Small intestine (tissue), 7 donors: ENCODE measurements around the gene CCDC93. TPM values are rescaled to one million over a fixed set of nuclear protein-coding genes. Genes with fewer than 3 reads are reported as not detected.

Source experiments
- DNase-seq, 2 donors: peaks; one replicate each; pipeline versions ENCODE4 v3.0.0 to v3.0.0-alpha.2; 2013
- FAIRE-seq: peaks from 2 replicates; lab custom pipeline; 2012; peaks lifted over from hg19 to GRCh38; lab: Jason Lieb, UNC
- H3K27ac ChIP-seq, 3 donors: one replicate each; pipeline ENCODE4 v1.5.1; 2013; ENCODE audit warnings: low read length in 2 of 3, mild to moderate bottlenecking in 2 of 3, control low read depth in 1 of 3, inconsistent platforms in 1 of 3, low read depth in 1 of 3, moderate library complexity in 1 of 3
- H3K27me3 ChIP-seq, 3 donors: one replicate each; pipeline ENCODE4 v1.6.1; 2013; ENCODE audit warnings: low read length in 3 of 3, inconsistent platforms in 1 of 3; ENCODE audit not compliant: control insufficient read depth in 3 of 3, insufficient read depth in 3 of 3
- H3K36me3 ChIP-seq, 3 donors: one replicate each; pipeline ENCODE4 v1.6.1; 2013; ENCODE audit warnings: low read length in 3 of 3, inconsistent platforms in 1 of 3, low read depth in 1 of 3, mild to moderate bottlenecking in 1 of 3, moderate library complexity in 1 of 3; ENCODE audit not compliant: control insufficient read depth in 3 of 3, insufficient read depth in 2 of 3
- H3K4me1 ChIP-seq, 3 donors: one replicate each; pipeline ENCODE4 v1.6.1; 2013; ENCODE audit warnings: low read length in 2 of 3, inconsistent platforms in 1 of 3, low read depth in 1 of 3, mild to moderate bottlenecking in 1 of 3, moderate library complexity in 1 of 3; ENCODE audit not compliant: control insufficient read depth in 3 of 3, insufficient read depth in 2 of 3
- H3K4me3 ChIP-seq, 3 donors: one replicate each; pipeline ENCODE4 v1.5.1; 2013; ENCODE audit warnings: low read length in 3 of 3, control low read depth in 1 of 3, inconsistent platforms in 1 of 3, low read depth in 1 of 3, mild to moderate bottlenecking in 1 of 3, moderate library complexity in 1 of 3
- H3K9me3 ChIP-seq, 2 donors: one replicate each; pipeline ENCODE4 v1.6.1; 2013; ENCODE audit warnings: low read depth in 1 of 2, low read length in 1 of 2; ENCODE audit not compliant: control insufficient read depth in 2 of 2, insufficient read depth in 1 of 2
- WGBS, 3 donors: extraction: QIAGEN DNeasy Blood & Tissue Kit; methylation state at CpG; one replicate each; pipeline ENCODE4 v1.1.7; 2013; 5-methylcytosine and 5-hydroxymethylcytosine counted together
- polyA plus RNA-seq, 4 donors: library from polyadenylated mRNA; stranded (reverse) in 3 of 4; unstranded in 1 of 4; fragments of 200-250 nt in 3 of 4; fragments of 120-200 nt in 1 of 4; gene quantifications; one replicate each; pipeline versions ENCODE4 v1.2.1 to v1.2.3, GENCODE V29; 2013
- donor health status: healthy with polysubstance abuse.
- donor health status: control.
- donor health status: control.
- donor health status: Bipolar disorder and iron deficiency.
- donor health status: healthy.

Gene CCDC93
- polyA plus RNA-seq, 4 donors, result 7.2 to 44.0 (median 12.0) TPM

DNA sequence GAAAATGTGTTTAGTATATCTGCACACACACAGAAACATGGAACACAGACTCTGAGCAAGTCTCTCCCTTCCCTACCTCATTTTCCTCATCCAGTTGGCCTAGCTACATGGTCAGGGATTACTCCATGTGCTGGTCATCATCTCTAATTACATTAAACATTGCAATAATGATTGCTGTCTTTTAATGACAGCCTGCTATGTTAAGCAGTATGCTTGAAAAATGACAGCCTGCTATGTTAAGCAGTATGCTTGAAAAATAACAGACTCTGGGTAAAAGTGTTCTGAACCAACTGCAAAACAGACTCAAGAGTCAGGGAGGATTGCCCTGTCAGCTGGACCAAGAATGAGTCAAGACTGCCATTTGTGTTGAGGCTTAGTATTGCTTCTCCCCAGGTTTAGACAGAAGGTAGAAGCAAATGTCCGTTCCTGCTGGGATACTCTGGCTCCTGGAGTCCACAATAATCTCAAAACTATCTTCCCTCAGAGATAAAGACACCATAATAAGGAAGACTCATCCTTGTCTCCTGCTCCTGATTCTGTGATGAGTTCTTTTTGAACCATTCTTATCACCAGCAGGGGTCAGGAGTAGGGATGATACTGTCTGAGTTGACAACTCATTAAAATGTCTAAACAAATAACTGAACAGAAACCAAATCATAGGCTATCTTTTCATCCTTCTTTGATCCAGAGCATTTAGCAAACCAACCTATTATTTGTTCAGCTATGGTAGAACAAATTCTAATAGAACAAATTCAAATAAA is 57.7 kb downstream of the CCDC93 start:
- DNase-seq (no peak), FAIRE-seq (no peak)
- no peak overlapping the region for H3K4me3 ChIP-seq
- H3K27me3 ChIP-seq, result no peaks in the 10 kb centered on the region
- no peaks in the 10 kb centered on the region for H3K9me3 ChIP-seq
- WGBS, 3 donors, result 70 to 95% (median 85%) methylated on average over 1 of the region's 1 CpG
- peaks cover 0 to 9% (median 0%) of the 10 kb centered on the region in 3 donors for H3K4me1 ChIP-seq
- peaks cover 7 to 30% (median 24%) of the 10 kb centered on the region in 3 donors for H3K36me3 ChIP-seq
- no peak overlapping the region for H3K27ac ChIP-seq

DNA sequence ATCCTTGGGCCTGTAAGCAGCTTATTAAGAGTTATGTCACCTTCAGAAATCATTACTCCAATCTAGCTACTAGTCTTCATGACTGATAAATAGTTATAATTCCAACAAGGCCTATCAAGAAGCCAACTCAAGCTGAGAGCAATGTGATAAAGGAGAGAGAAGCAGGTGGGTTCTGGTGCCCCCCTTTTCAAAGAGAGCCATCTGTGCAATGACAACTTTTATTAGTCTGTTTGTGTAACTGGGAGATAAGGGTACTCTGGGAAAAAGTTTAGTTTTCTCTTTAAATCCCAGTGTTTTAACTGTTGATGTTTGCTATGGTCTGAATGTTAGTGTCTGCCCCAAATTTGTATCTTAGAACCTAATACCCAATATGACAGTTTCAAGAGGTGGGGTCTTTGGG is 60.6 kb downstream of the CCDC93 start:
- no peak for FAIRE-seq
- no peaks in the 10 kb centered on the region for H3K9me3 ChIP-seq
- DNase-seq, result no peak
- H3K4me1 ChIP-seq, result no peaks in the 10 kb centered on the region
- H3K27ac ChIP-seq, result no peak overlapping the region
- no peaks in the 10 kb centered on the region for H3K27me3 ChIP-seq
- peaks cover 7 to 37% (median 24%) of the 10 kb centered on the region in 3 donors for H3K36me3 ChIP-seq
- H3K4me3 ChIP-seq, result no peak overlapping the region

GRCh38 chr2:117952701-117953100 is 61.2 kb downstream of the CCDC93 start:
- H3K9me3 ChIP-seq, result no peaks in the 10 kb centered on the region
- H3K36me3 ChIP-seq, result peaks cover 7 to 35% (median 28%) of the 10 kb centered on the region in 3 donors
- FAIRE-seq (no peak), DNase-seq (no peak)
- no peaks in the 10 kb centered on the region for H3K4me1 ChIP-seq
- no peak overlapping the region for H3K4me3 ChIP-seq
- H3K27ac ChIP-seq, result no peak overlapping the region
- no peaks in the 10 kb centered on the region for H3K27me3 ChIP-seq

DNA sequence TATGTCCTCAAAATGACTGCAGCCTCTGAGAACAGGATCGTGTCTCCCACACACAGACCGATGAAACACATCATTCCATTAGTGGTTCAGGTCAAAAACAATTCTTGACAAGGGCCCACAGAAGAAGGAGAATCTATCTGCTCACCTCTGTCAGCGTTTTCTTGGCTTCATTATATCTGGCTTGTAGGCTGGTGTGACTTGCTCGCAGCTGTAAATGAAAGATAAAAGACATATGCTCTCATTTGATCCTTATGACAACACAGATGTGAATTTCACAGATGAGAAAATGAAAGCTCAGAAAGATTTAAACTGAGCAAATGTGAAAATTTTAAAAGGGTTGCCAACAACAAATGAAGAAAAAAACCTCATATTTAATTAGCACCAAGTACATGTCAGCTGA is 61.6 kb downstream of the CCDC93 start:
- peaks cover 9 to 36% (median 24%) of the 10 kb centered on the region in 3 donors for H3K36me3 ChIP-seq
- no peak for FAIRE-seq
- no peaks in the 10 kb centered on the region for H3K27me3 ChIP-seq
- no peak overlapping the region for H3K27ac ChIP-seq
- WGBS, 3 donors, result 89 to 92% (median 90%) methylated on average over 4 of the region's 4 CpGs
- H3K9me3 ChIP-seq, result no peaks in the 10 kb centered on the region
- no peak overlapping the region for H3K4me3 ChIP-seq
- DNase-seq, result no peak
- H3K4me1 ChIP-seq, result no peaks in the 10 kb centered on the region

- H3K27me3 ChIP-seq, result no peaks in the 10 kb centered on the region
- WGBS, 3 donors, result 80 to 85% (median 84%) methylated on average over 5 of the region's 5 CpGs
- H3K36me3 ChIP-seq, result peaks cover 25 to 53% (median 41%) of the 10 kb centered on the region in 3 donors
- H3K4me1 ChIP-seq, result no peaks in the 10 kb centered on the region
- no peak for FAIRE-seq
- no peak for DNase-seq
- H3K4me3 ChIP-seq, result no peak overlapping the region
- no peaks in the 10 kb centered on the region for H3K9me3 ChIP-seq
- H3K27ac ChIP-seq, result no peak overlapping the region
Observed at GRCh38 chr2:117949806-117950205, 64.1 kb downstream of the CCDC93 start.

DNA sequence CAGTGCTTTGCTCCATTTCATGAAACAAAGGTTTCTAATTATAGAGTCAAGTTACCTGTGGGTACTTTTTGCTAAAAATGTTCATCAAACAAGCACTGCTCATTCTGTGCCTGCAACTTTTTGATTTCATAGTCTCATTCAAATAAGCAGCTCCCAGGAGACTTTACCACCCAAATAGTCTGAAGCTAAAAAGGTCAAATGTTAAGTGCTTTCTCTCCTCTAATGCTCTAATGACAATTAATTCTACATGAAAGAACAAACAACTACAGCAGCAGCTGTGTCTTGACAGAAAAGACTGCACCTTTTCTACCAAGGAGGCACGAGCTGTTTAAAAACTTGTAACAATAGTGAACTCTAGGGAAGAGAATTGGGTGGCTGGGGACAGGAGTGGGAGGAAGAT is 65.3 kb downstream of the CCDC93 start:
- Histone ChIP-seq H3K27me3 (no peaks in the 10 kb centered on the region), H3K36me3 (peaks cover 27 to 51% (median 41%) of the 10 kb centered on the region in 3 donors), H3K27ac (no peak overlapping the region), H3K9me3 (no peaks in the 10 kb centered on the region), H3K4me3 (no peak overlapping the region), H3K4me1 (no peaks in the 10 kb centered on the region)
- FAIRE-seq (no peak), DNase-seq (no peak)
- WGBS, 3 donors, result 79 to 97% (median 88%) methylated on average over 1 of the region's 1 CpG

DNA sequence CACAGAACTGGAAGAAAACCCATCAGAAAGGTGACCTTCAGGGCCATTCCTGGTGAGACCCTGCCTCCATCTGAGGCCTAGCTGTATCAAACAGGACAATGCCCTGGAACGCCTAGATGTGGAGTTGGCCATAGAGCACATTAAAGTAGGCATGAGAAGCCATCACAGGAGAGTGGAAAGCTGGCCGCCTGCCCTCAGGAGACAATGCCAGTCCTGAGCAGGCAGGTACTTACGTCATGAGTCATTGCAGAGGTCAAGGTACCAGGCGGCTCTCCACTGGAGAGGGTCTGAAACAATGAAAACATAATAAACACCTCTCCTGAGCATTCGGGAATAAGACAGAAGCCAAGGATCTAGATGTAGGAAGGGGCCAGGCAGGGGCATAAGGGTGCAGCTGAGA is 68.6 kb downstream of the CCDC93 start:
- Histone ChIP-seq H3K27ac (no peak overlapping the region), H3K27me3 (no peaks in the 10 kb centered on the region), H3K36me3 (peaks cover 28 to 61% (median 54%) of the 10 kb centered on the region in 3 donors), H3K4me1 (no peaks in the 10 kb centered on the region), H3K4me3 (no peak overlapping the region), H3K9me3 (no peaks in the 10 kb centered on the region)
- DNase-seq, result no peak
- 88 to 93% (median 89%) methylated on average over 5 of the region's 5 CpGs for WGBS, 3 donors
- no peak for FAIRE-seq

DNA sequence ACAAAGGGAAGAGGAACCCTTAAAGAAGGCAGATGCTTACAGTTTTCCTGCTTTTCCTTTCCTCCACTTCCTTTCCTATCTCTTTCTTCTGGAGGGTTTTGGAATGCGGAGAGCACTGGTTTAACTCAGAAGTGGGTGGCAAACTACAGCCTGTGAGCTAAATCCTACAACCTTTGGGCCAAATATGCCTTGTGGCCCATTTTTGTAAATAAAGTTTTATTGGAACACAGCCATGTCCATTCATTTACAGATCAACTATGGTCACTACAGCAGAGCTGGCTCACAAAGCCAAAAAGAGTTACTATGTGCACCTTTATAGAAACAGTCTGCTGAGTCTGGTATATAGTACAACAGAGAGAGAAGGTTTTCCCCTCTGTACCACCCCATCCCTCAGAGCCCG is 69.1 kb downstream of the CCDC93 start:
- Histone ChIP-seq H3K4me1 (no peaks in the 10 kb centered on the region), H3K27me3 (no peaks in the 10 kb centered on the region), H3K27ac (no peak overlapping the region), H3K4me3 (no peak overlapping the region), H3K36me3 (peaks cover 28 to 63% (median 57%) of the 10 kb centered on the region in 3 donors), H3K9me3 (no peaks in the 10 kb centered on the region)
- FAIRE-seq (no peak), DNase-seq (no peak)
- 100% methylated on average over 2 of the region's 2 CpGs for WGBS, 3 donors
